ENCODE data around the gene WDR1. TPM values are rescaled to one million over a fixed set of nuclear protein-coding genes. Genes with fewer than 3 reads are reported as not detected.

Gene WDR1
- total and polyA plus RNA-seq, 2 of the 13 experiments (the other 11 are each of a cell fraction or from before 2014, with no cell fraction given), result 106 to 198 TPM

DNA sequence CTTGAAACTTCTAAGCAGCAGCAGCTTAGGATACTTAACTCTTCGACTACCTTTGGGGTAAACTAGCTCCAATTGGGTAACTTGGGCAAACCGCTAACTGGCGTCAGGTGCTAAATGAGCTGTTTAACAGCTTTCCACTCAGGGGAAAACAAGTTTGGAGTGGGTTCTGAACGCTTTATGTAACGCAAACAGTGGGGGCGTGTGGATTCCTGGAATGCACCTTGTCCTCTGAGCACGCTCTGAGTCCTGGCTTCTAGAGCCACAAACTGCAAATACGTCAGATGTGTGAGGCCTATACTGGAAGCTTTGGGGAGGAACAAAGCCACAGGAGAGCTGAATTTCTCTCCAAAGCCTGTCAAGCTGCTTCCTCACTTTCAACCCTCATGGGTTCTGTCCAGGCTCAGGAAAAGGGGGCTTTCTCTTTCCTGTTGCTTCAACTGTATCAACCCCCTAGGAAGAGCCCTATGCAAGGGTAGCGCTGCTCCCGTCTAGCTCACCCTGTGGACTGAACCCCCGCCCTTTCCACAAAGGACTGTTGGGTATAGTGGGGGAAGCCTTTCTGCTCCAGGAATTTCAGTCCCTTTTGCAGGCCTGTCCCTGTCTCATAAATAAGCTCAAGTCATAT is 4.5 kb upstream of the WDR1 start (continued):
- TF ChIP-seq NR2F6 (IDR thresholded peaks at IDR 0.05), result no peak
- TF ChIP-seq NR2F6 (CRISPR knock-in tag; IDR thresholded peaks at IDR 0.05), result peak; percentile 21; the same call in 1 of the 2 replicates
- TF ChIP-seq ZNF20 (CRISPR knock-in tag; IDR thresholded peaks at IDR 0.05), result no peak
- TF ChIP-seq ZFP37 (CRISPR knock-in tag; IDR thresholded peaks at IDR 0.05; ENCODE audit: borderline replicate concordance), result peak; percentile 43; the same call in 1 of the 2 replicates
- TF ChIP-seq KAT8 (CRISPR knock-in tag; IDR thresholded peaks at IDR 0.05), result peak; percentile 19
- peak; percentile 27; the same call in 1 of the 2 replicates for TF ChIP-seq FOXA3 (CRISPR knock-in tag; IDR thresholded peaks at IDR 0.05)
- 0 out of 2 replicates have a peak, but pooled peaks have one; percentile 23 for TF ChIP-seq ZNF563 (CRISPR knock-in tag; IDR thresholded peaks at IDR 0.05)
- no peak for TF ChIP-seq KLF6 (CRISPR knock-in tag; IDR thresholded peaks at IDR 0.05)
- no peak for TF ChIP-seq ZNF570 (CRISPR knock-in tag; IDR thresholded peaks at IDR 0.05; ENCODE audit: borderline replicate concordance)
- TF ChIP-seq ZNF414 (CRISPR knock-in tag; IDR thresholded peaks at IDR 0.05), result 0 out of 2 replicates have a peak, but pooled peaks have one; percentile 38
- no peak for TF ChIP-seq ZNF264 (CRISPR knock-in tag; IDR thresholded peaks at IDR 0.05)
- TF ChIP-seq, protein P1, sequence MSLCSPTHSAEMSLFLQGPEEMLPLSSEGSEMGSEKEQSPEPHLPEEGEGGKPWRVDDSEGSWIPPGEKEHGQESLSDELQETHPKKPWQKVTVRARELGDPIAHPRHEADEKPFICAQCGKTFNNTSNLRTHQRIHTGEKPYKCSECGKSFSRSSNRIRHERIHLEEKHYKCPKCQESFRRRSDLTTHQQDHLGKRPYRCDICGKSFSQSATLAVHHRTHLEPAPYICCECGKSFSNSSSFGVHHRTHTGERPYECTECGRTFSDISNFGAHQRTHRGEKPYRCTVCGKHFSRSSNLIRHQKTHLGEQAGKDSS (CRISPR knock-in tag; IDR thresholded peaks at IDR 0.05; ENCODE audit: borderline replicate concordance, low read depth), result peak; percentile 30; the same call in 1 of the 2 replicates
- peak; percentile 51; the same call in 1 of the 2 replicates for TF ChIP-seq ARID4A (CRISPR knock-in tag; IDR thresholded peaks at IDR 0.05; ENCODE audit: borderline replicate concordance)
- no peak for TF ChIP-seq ZBED4 (CRISPR knock-in tag; IDR thresholded peaks at IDR 0.05; ENCODE audit: borderline replicate concordance)
- TF ChIP-seq CCAR2 (optimal IDR thresholded peaks at IDR 0.05; ENCODE audit: low read depth, low read length), result no peak
- no peak for TF ChIP-seq HDAC6 (IDR thresholded peaks at IDR 0.05; ENCODE audit: low read depth, low read length)
- peak; percentile 11 for TF ChIP-seq XRCC5 (optimal IDR thresholded peaks at IDR 0.05; ENCODE audit: low read length)
- TF ChIP-seq HOXA3 (CRISPR knock-in tag; IDR thresholded peaks at IDR 0.05), result peak; percentile 49; the same call in 1 of the 2 replicates
- peak; percentile 79; the same call in 1 of the 2 replicates for TF ChIP-seq ZNF652 (CRISPR knock-in tag; IDR thresholded peaks at IDR 0.05; ENCODE audit: borderline replicate concordance, low read depth)
- TF ChIP-seq MXI1 (IDR thresholded peaks at IDR 0.05; ENCODE audit: borderline replicate concordance, low read depth, low read length), result peak; percentile 64; the same call in 1 of the 3 replicates
- 0 out of 2 replicates have a peak, but pooled peaks have one; percentile 38 for TF ChIP-seq GATAD2A (CRISPR knock-in tag; IDR thresholded peaks at IDR 0.05)
